ENCODE data around the gene CRB3.

The CRB3 gene

DNA sequence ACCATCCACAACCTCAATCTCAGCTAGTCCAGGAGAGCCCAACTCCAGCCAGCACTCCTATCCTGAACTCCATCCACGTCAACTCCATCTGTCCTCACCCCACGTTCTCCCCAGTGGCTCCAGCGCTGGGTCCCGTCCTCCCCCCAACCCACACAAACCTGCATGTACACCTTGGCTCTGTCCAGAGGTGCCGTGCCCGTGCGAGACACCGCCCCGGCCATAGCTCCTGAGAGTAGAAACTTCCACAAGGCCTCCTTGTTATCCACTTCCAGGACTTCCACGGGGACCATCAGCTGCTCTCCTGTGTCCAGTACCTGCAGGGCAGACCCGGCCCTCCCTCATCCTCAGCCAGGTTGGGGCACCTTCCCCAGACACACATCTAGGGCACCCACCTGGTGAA is 32.2 kb upstream of the CRB3 start:
- Mint-ChIP-seq H3K27ac (no peak overlapping the region), H3K27me3 (ENCODE audit: low read depth) (peaks cover 13% of the 10 kb centered on the region), H3K9me3 (no peaks in the 10 kb centered on the region), H3K4me1 (no peaks in the 10 kb centered on the region), H3K4me3 (no peak overlapping the region), H3K36me3 (ENCODE audit: low read depth) (peaks cover 3% of the 10 kb centered on the region)
- TF ChIP-seq, protein P1, sequence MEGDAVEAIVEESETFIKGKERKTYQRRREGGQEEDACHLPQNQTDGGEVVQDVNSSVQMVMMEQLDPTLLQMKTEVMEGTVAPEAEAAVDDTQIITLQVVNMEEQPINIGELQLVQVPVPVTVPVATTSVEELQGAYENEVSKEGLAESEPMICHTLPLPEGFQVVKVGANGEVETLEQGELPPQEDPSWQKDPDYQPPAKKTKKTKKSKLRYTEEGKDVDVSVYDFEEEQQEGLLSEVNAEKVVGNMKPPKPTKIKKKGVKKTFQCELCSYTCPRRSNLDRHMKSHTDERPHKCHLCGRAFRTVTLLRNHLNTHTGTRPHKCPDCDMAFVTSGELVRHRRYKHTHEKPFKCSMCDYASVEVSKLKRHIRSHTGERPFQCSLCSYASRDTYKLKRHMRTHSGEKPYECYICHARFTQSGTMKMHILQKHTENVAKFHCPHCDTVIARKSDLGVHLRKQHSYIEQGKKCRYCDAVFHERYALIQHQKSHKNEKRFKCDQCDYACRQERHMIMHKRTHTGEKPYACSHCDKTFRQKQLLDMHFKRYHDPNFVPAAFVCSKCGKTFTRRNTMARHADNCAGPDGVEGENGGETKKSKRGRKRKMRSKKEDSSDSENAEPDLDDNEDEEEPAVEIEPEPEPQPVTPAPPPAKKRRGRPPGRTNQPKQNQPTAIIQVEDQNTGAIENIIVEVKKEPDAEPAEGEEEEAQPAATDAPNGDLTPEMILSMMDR (IDR thresholded peaks at IDR 0.05; ENCODE audit: unreplicated experiment in 3 of 3), result no peak

DNA sequence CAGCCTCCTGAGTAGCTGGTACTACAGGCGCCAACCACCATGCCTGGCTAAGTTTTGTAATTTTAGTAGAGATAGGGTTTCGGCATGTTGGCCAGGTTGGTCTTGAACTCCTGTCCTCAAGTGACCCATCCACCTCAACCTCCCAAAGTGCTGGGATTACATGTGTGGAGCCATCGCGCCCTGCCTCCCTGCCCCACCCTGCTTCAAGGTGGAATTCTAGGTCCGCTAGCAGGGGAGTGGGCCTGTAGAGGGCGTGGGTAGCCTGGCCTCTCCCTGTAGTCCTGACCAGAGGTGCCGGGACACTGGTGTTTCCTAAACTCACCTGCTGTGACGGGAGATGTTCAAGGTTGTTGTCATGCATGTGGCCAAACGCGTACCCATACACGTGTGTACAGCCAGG is 30.9 kb upstream of the CRB3 start:
- Mint-ChIP-seq H3K36me3 (ENCODE audit: low read depth) (peaks cover 3% of the 10 kb centered on the region), H3K4me3 (no peak overlapping the region), H3K27me3 (ENCODE audit: low read depth) (peaks cover 13% of the 10 kb centered on the region), H3K9me3 (no peaks in the 10 kb centered on the region), H3K27ac (no peak overlapping the region), H3K4me1 (no peaks in the 10 kb centered on the region)
- TF ChIP-seq, protein P1 (IDR thresholded peaks at IDR 0.05; ENCODE audit: unreplicated experiment in 3 of 3), result no peak

DNA sequence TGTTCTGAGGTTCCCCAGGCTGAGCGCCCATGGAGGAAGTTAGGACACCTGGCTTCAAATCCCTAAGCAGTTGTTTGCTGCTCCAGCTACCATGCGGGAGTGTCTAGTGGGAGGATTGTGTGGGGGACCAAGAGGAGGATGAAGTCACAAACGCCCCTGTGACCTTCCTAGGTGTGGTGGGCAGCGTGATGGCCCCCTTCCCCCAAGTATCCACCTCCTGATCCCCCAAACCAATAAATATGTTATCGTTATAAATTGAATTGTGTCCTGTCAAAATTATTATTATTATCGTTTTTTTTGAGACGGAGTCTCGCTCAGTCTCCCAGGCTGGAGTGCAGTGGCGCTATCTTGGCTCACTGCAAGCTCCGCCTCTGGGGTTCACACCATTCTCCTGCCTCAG is 30.4 kb upstream of the CRB3 start, which contains the start of gene SLC25A41:
TSS of gene SLC25A41 (minus strand) at position 101 of the 400 bp plus-strand sequence. CDS start at position 31, 70 bp downstream.
- Mint-ChIP-seq H3K4me3 (no peak within 1 kb of the TSS), H3K27ac (no peak within 1 kb of the TSS), H3K27me3 (ENCODE audit: low read depth) (peaks cover 13% of the 10 kb centered on the region), H3K36me3 (ENCODE audit: low read depth) (peaks cover 3% of the 10 kb centered on the region), H3K9me3 (no peaks in the 10 kb centered on the region), H3K4me1 (no peaks in the 10 kb centered on the region)
- TF ChIP-seq, protein P1 (IDR thresholded peaks at IDR 0.05; ENCODE audit: unreplicated experiment in 3 of 3), result no peak

- Mint-ChIP-seq H3K4me1 (peaks cover 5% of the 10 kb centered on the region), H3K36me3 (ENCODE audit: low read depth) (peaks cover 18% of the 10 kb centered on the region), H3K27ac (no peak overlapping the region), H3K9me3 (no peaks in the 10 kb centered on the region), H3K4me3 (no peak overlapping the region), H3K27me3 (ENCODE audit: low read depth) (no peaks in the 10 kb centered on the region)
- TF ChIP-seq, protein P1 (IDR thresholded peaks at IDR 0.05; ENCODE audit: unreplicated experiment in 3 of 3), result no peak
Measured at GRCh38 chr19:6439743-6440142, 24.3 kb upstream of the CRB3 start.

GRCh38 chr19:6440905-6441304 is 23.2 kb upstream of the CRB3 start:
- TF ChIP-seq, protein P1 (IDR thresholded peaks at IDR 0.05; ENCODE audit: unreplicated experiment in 3 of 3), result no peak
- Mint-ChIP-seq H3K27ac (no peak overlapping the region), H3K27me3 (ENCODE audit: low read depth) (no peaks in the 10 kb centered on the region), H3K9me3 (peaks cover 5% of the 10 kb centered on the region), H3K4me3 (no peak overlapping the region), H3K36me3 (ENCODE audit: low read depth) (peaks cover 27% of the 10 kb centered on the region), H3K4me1 (peaks cover 5% of the 10 kb centered on the region)

GRCh38 chr19:6442087-6442688 is 21.9 kb upstream of the CRB3 start:
- Mint-ChIP-seq H3K27ac (no peak overlapping the region), H3K36me3 (ENCODE audit: low read depth) (peaks cover 38% of the 10 kb centered on the region), H3K4me3 (no peak overlapping the region), H3K27me3 (ENCODE audit: low read depth) (no peaks in the 10 kb centered on the region), H3K4me1 (peaks cover 5% of the 10 kb centered on the region), H3K9me3 (peaks cover 12% of the 10 kb centered on the region)
- TF ChIP-seq, protein P1 (IDR thresholded peaks at IDR 0.05; ENCODE audit: unreplicated experiment in 3 of 3), result no peak

Data from nephron (organoid).